Heart right ventricle (tissue), 16 donors: ENCODE measurements around the gene KDM2B. TPM values are rescaled to one million over a fixed set of nuclear protein-coding genes. Genes with fewer than 3 reads are reported as not detected.
A peak's percentile ranks its signal among the peaks of the same experiment; 100 is the strongest.

Experiments used
- ATAC-seq, 8 donors: fragments of 200-7000 bp; cut with Tn5 transposase; one replicate each; pipeline ENCODE4 v1.9.1; 2020; ENCODE audit warnings: mild to moderate bottlenecking in 8 of 8, moderate library complexity in 8 of 8, moderate number of reproducible peaks in 1 of 8
- DNase-seq, 2 donors: peaks; one replicate each; pipeline ENCODE4 v3.0.0-alpha.2; 2020
- H3K27ac ChIP-seq, 10 donors: fragments of 200-600 bp; sonication (generic) in 2 of 10; one replicate each; pipeline versions ENCODE4 v1.5.0 to v1.8.0; 2020 to 2022; ENCODE audit warnings: mild to moderate bottlenecking in 3 of 10
- H3K27me3 ChIP-seq, 7 donors: fragments of 200-600 bp; one replicate each; pipeline ENCODE4 v1.8.0; 2021 to 2022; ENCODE audit warnings: mild to moderate bottlenecking in 2 of 7
- H3K36me3 ChIP-seq, 9 donors: fragments of 200-600 bp; sonication (generic) in 1 of 9; one replicate each; pipeline versions ENCODE4 v1.5.0 to v1.8.0; 2020 to 2022; ENCODE audit warnings: mild to moderate bottlenecking in 2 of 9
- H3K4me1 ChIP-seq, 9 donors: fragments of 200-600 bp; sonication (generic) in 1 of 9; one replicate each; pipeline versions ENCODE4 v1.5.0 to v1.8.0; 2020 to 2022; ENCODE audit warnings: mild to moderate bottlenecking in 4 of 9
- H3K4me3 ChIP-seq, 10 donors: fragments of 200-600 bp; sonication (generic) in 2 of 10; one replicate each; pipeline versions ENCODE4 v1.5.0 to v1.8.0; 2020 to 2022; ENCODE audit warnings: mild to moderate bottlenecking in 7 of 10, moderate library complexity in 2 of 10
- H3K9me3 ChIP-seq, 11 donors: fragments of 200-600 bp in 10 of 11; sonication (generic) in 2 of 11; one replicate each; pipeline versions ENCODE4 v1.5.0 to v1.8.0; 2013 to 2022; ENCODE audit warnings: mild to moderate bottlenecking in 2 of 11, control low read depth in 1 of 11, moderate library complexity in 1 of 11
- CTCF ChIP-seq, 9 donors: fragments of 200-600 bp; sonication (generic) in 2 of 9; IDR thresholded peaks; one replicate each; pipeline versions ENCODE4 v1.5.0 to v1.8.0; 2021 to 2022; ENCODE audit warnings: antibody characterized with exemption in 9 of 9, mild to moderate bottlenecking in 5 of 9, moderate library complexity in 1 of 9
- WGBS, 2 donors: extraction: QIAGEN DNeasy Blood & Tissue Kit; methylation state at CpG; one replicate each; pipeline ENCODE4 v1.1.7; 2013; ENCODE audit warnings: inconsistent platforms in 1 of 2; 5-methylcytosine and 5-hydroxymethylcytosine counted together
- intact Hi-C, 10 donors: fragments of 100-400 bp; cut with DNase I; formaldehyde crosslinking; loops; one replicate each; pipeline versions ENCODE4 v1.11.1 to v1.14.2; 2022
- long read RNA-seq, 3 donors: library from polyadenylated mRNA; unstranded; transcript quantifications; one replicate each; pipeline ENCODE4 v2.0.0, GENCODE V29; 2020 to 2021
- polyA plus RNA-seq, 2 donors: library from polyadenylated mRNA; stranded (reverse); fragments of 200-250 nt; gene quantifications; one replicate each; pipeline ENCODE4 v1.2.3, GENCODE V29; 2013
- total RNA-seq, 10 donors: library from RNA; stranded (reverse); fragmentation: NEBNext Ultra II Directional in 3 of 10; extraction: Animal tissue kit (Norgen Biotek cat#: 25700) in 3 of 10; gene quantifications; one replicate each; pipeline versions ENCODE4 v1.2.1 to v1.2.4, GENCODE V29; 2021 to 2023
- donor health status: Arrhythmogenic right ventricular cardiomyopathy.
- donor health status: ischemic (EF 13 %, LVEDD 7.1; RV severe dilation, severe dysfunction).
- donor health status: healthy with polysubstance abuse.
- donor health status: DM: no; HTN: yes; CAD: no.
- donor health status: DM: no; HTN: no; CAD: no.
- donor health status: ischemic (EF 25% LVEDD 6.9; RV normal size, moderate dysfunction).
- donor health status: ischemic (EF 25% LVEDD 5.7; RV mildly dilated, moderate dysfunction).
- donor health status: healthy.
- donor health status: DM: yes; HTN: yes; CAD: no.
- donor health status: Ischemic cardiomyopathy.
- donor health status: ischemic (EF 35%, LVEDD 5.7; RV mildly dilated, moderate dysfunction).
- donor health status: nonischemic (EF 11% LVEDD 7.7; RV severe dilation, severe dysfunction).
- donor health status: DM: yes; HTN: yes; CAD: no.
- donor health status: PGD.
- donor health status: ischemic (EF 29% LVEDD 5.4; RV normal size, mild dysfunction).
- donor health status: nonischemic (EF 23%, LVEDD 6.1; RV moderate dilation, normal function).

The KDM2B gene
- total RNA-seq: 10 to 100 TPM in 9 of 10 donors, 1 to 10 TPM in 1; 10.0 to 18.4 (median 14.6) TPM
- polyA plus RNA-seq: 1 to 10 TPM; 4.8 to 9.7 TPM
- long read RNA-seq, donor 1, partial matches to known transcripts: 2 of 3 reads
- long read RNA-seq, donor 1, other reads (novel, unspliced or antisense): 1 of 3 reads
- long read RNA-seq, donor 2, partial matches to known transcripts: 2 of 8 reads
- long read RNA-seq, donor 2, other reads (novel, unspliced or antisense): 6 of 8 reads
- long read RNA-seq, donor 3, partial matches to known transcripts: 5 of 12 reads
- long read RNA-seq, donor 3, other reads (novel, unspliced or antisense): 7 of 12 reads

- H3K36me3 ChIP-seq: no peaks in the 10 kb centered on the region
These were observed at the start of gene KDM2B for GRCh38 chr12:121580959-121581685. Gene KDM2B, minus strand, starts transcription at chr12:121581023. Its CDS starts 112 bp downstream, at chr12:121580911.

GRCh38 chr12:121628536-121628935 is 47.7 kb upstream of the KDM2B start:
- Histone ChIP-seq H3K27me3 (no peaks in the 10 kb centered on the region), H3K9me3 (no peaks in the 10 kb centered on the region), H3K4me3 (peak overlapping the region in 4 of 10 donors; percentile 76 to 97 (median 82)), H3K4me1 (peaks cover 3 to 79% (median 62%) of the 10 kb centered on the region in 9 donors), H3K27ac (peak overlapping the region in 5 of 10 donors; percentile 13 to 95 (median 88)), H3K36me3 (no peaks in the 10 kb centered on the region)
- ATAC-seq (no peak), DNase-seq (no peak)
- 88 to 96% methylated on average over 5 of the region's 5 CpGs for WGBS, 2 donors
- intact Hi-C loops: loop anchor here (5.0 to 10.0 kb wide), 12 partner anchors 34 to 134 kb away; partner anchors contain the start of genes KDM2B (in 4 of the 10) and MORN3 (in 1 of the 10)
- no peak for TF ChIP-seq CTCF (IDR thresholded peaks at IDR 0.05)

More at GRCh38 chr12:121580959-121581685, at the start of gene KDM2B:
- Histone ChIP-seq H3K27me3 (no peaks in the 10 kb centered on the region), H3K4me3 (peak within 1 kb of the TSS; percentile 42 to 92 (median 74)), H3K4me1 (peaks cover 13 to 56% (median 48%) of the 10 kb centered on the region in 9 donors), H3K9me3 (no peaks in the 10 kb centered on the region), H3K27ac (peak within 1 kb of the TSS; percentile 66 to 93 (median 84))
- ATAC-seq: peak; percentile 30 to 63 (median 46)
- no peak for TF ChIP-seq CTCF (IDR thresholded peaks at IDR 0.05)
- intact Hi-C loops: loop anchor here in 4 of 10 donors (5.0 kb wide), 1 partner anchor 46 kb away; the partner anchor contains the start of gene ORAI1 (in 4 of the 4)
- 14 to 18% methylated on average over 23 of the region's 23 CpGs for WGBS, 2 donors
- DNase-seq: no peak

GRCh38 chr12:121628037-121628436 is 47.2 kb upstream of the KDM2B start:
- Histone ChIP-seq H3K4me3 (peak overlapping the region in 8 of 10 donors; percentile 57 to 97 (median 77)), H3K27ac (peak overlapping the region in 7 of 10 donors; percentile 88 to 95 (median 93)), H3K9me3 (no peaks in the 10 kb centered on the region), H3K4me1 (peaks cover 3 to 76% (median 58%) of the 10 kb centered on the region in 9 donors), H3K36me3 (no peaks in the 10 kb centered on the region), H3K27me3 (no peaks in the 10 kb centered on the region)
- no peak for TF ChIP-seq CTCF (IDR thresholded peaks at IDR 0.05)
- WGBS, 2 donors: 75% methylated on average over 8 of the region's 8 CpGs
- no peak for DNase-seq
- no peak for ATAC-seq
- intact Hi-C loops: loop anchor here (5.0 to 10.0 kb wide), 12 partner anchors 34 to 133 kb away; partner anchors contain the start of genes KDM2B (in 4 of the 10) and MORN3 (in 1 of the 10)
